Kidney epithelial cell (primary cell): ENCODE measurements around the gene NAA38. TPM values are rescaled to one million over a fixed set of nuclear protein-coding genes. Genes with fewer than 3 reads are reported as not detected.

ENCODE experiments used
- DNase-seq: peaks from one replicate; pipeline ENCODE4 v3.0.0-alpha.2; 2010; ENCODE audit warnings: low read depth
- H3K27me3 ChIP-seq: 2 replicates; pipeline ENCODE4 v1.6.0; 2011; ENCODE audit warnings: low read length; ENCODE audit not compliant: control insufficient read depth, insufficient read depth
- H3K36me3 ChIP-seq: 2 replicates; pipeline ENCODE4 v1.5.1; 2011; ENCODE audit warnings: low read length; ENCODE audit not compliant: control insufficient read depth, insufficient read depth
- H3K4me3 ChIP-seq: 2 replicates; pipeline ENCODE4 v1.5.1; 2011; ENCODE audit warnings: low read depth, mild to moderate bottlenecking, control low read depth, low read length
- total RNA-seq: library from RNA; depleted of rRNA; stranded (reverse); fragments of >200 nt; gene quantifications from 2 replicates; pipeline ENCODE4 v1.2.3, GENCODE V29; 2015
- TF ChIP-seq, protein P1 (sequence below): IDR thresholded peaks from 2 replicates; pipeline ENCODE4 v1.5.1; 2011; ENCODE audit warnings: mild to moderate bottlenecking, moderate library complexity, low read length, control low read depth, inconsistent platforms; ENCODE audit not compliant: insufficient read depth, poor library complexity, severe bottlenecking

NAA38 gene
- total RNA-seq, 1 donor from 2014 or later, result 51.0 TPM

DNA sequence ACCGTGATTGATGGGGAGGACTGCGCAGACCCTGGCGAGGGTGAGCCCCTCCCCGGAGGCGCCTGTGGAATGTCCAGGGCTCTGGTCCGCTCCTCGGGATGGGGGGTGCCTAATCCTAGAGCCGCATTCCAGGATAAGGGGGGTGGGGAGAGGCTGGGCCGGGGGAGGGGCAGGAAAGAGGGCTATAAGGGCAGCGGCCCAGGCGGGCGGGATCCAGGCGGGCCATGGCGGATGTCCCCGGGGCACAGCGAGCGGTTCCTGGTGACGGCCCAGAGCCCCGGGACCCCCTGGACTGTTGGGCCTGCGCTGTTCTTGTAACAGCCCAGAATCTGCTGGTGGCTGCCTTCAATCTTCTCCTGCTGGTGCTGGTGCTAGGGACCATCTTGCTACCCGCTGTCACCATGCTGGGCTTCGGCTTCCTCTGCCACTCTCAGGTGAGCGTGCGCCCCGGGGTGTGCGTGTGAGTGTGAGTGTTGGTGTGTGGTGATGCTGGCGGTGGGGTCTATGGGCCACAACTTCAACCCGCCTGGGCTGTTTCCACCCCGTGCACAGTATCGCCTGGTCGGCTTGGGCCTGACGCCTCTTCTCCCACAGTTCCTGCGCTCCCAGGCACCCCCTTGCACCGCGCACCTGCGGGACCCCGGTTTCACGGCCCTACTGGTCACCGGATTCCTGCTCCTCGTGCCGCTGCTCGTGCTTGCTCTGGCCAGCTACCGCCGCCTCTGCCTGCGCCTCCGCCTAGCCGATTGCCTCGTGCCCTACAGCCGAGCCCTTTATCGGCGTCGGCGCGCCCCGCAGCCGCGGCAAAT lies 2.3 kb downstream of the NAA38 start, which contains the start of gene TMEM88:
Gene TMEM88, plus strand, starts transcription at position 216 of the 809 bp plus-strand sequence. Its CDS starts 9 bp downstream, at position 225.
- peaks cover 4% of the 10 kb centered on the region for H3K36me3 ChIP-seq
- DNase-seq, result no peak
- no peak within 1 kb of the TSS for H3K4me3 ChIP-seq

DNA sequence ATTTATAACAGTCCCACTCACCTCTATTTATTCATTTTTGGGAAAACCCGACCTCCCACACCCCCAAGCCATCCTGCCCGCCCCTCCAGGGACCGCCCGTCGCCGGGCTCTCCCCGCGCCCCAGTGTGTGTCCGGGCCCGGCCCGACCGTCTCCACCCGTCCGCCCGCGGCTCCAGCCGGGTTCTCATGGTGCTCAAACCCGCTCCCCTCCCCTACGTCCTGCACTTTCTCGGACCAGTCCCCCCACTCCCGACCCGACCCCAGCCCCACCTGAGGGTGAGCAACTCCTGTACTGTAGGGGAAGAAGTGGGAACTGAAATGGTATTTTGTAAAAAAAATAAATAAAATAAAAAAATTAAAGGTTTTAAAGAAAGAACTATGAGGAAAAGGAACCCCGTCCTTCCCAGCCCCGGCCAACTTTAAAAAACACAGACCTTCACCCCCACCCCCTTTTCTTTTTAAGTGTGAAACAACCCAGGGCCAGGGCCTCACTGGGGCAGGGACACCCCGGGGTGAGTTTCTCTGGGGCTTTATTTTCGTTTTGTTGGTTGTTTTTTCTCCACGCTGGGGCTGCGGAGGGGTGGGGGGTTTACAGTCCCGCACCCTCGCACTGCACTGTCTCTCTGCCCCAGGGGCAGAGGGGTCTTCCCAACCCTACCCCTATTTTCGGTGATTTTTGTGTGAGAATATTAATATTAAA lies 3.1 kb downstream of the NAA38 start:
- peaks cover 8% of the 10 kb centered on the region for H3K36me3 ChIP-seq
- TF ChIP-seq, protein P1, sequence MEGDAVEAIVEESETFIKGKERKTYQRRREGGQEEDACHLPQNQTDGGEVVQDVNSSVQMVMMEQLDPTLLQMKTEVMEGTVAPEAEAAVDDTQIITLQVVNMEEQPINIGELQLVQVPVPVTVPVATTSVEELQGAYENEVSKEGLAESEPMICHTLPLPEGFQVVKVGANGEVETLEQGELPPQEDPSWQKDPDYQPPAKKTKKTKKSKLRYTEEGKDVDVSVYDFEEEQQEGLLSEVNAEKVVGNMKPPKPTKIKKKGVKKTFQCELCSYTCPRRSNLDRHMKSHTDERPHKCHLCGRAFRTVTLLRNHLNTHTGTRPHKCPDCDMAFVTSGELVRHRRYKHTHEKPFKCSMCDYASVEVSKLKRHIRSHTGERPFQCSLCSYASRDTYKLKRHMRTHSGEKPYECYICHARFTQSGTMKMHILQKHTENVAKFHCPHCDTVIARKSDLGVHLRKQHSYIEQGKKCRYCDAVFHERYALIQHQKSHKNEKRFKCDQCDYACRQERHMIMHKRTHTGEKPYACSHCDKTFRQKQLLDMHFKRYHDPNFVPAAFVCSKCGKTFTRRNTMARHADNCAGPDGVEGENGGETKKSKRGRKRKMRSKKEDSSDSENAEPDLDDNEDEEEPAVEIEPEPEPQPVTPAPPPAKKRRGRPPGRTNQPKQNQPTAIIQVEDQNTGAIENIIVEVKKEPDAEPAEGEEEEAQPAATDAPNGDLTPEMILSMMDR, result no peak
- H3K4me3 ChIP-seq, result no peak overlapping the region
- DNase-seq, result no peak
- H3K27me3 ChIP-seq, result no peaks in the 10 kb centered on the region

More for the DNA sequence above, 2.3 kb downstream of the NAA38 start, which contains the start of gene TMEM88:
- TF ChIP-seq, protein P1, result no peak
- no peaks in the 10 kb centered on the region for H3K27me3 ChIP-seq

DNA sequence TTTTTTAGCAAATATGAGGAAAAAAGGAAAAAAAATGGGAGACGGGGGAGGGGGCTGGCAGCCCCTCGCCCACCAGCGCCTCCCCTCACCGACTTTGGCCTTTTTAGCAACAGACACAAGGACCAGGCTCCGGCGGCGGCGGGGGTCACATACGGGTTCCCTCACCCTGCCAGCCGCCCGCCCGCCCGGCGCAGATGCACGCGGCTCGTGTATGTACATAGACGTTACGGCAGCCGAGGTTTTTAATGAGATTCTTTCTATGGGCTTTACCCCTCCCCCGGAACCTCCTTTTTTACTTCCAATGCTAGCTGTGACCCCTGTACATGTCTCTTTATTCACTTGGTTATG lies 3.7 kb downstream of the NAA38 start:
- Histone ChIP-seq H3K27me3 (no peaks in the 10 kb centered on the region), H3K36me3 (peaks cover 8% of the 10 kb centered on the region), H3K4me3 (no peak overlapping the region)
- no peak for DNase-seq
- TF ChIP-seq, protein P1, result no peak

DNA sequence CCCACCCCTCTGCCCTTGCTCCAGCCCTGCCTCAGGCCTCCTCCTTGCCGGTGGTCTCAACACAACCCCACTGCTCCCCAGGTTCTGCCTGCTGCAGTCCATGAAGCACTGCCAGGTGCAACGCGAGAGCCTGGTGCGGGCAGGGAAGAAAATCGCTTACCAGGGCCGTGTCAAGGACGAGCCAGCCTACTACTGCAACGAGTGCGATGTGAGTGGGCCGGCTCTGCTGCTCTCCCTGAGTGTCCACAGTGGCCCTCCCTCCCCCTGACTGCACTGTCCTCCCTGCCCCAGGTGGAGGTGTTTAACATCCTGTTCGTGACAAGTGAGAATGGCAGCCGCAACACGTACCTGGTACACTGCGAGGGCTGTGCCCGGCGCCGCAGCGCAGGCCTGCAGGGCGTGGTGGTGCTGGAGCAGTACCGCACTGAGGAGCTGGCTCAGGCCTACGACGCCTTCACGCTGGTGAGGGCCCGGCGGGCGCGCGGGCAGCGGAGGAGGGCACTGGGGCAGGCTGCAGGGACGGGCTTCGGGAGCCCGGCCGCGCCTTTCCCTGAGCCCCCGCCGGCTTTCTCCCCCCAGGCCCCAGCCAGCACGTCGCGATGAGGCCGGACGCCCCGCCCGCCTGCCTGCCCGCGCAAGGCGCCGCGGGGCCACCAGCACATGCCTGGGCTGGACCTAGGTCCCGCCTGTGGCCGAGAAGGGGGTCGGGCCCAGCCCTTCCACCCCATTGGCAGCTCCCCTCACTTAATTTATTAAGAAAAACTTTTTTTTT lies 4.3 kb downstream of the NAA38 start:
- no peak for DNase-seq
- Histone ChIP-seq H3K4me3 (no peak overlapping the region), H3K36me3 (peaks cover 8% of the 10 kb centered on the region), H3K27me3 (no peaks in the 10 kb centered on the region)
- TF ChIP-seq, protein P1, result no peak

DNA sequence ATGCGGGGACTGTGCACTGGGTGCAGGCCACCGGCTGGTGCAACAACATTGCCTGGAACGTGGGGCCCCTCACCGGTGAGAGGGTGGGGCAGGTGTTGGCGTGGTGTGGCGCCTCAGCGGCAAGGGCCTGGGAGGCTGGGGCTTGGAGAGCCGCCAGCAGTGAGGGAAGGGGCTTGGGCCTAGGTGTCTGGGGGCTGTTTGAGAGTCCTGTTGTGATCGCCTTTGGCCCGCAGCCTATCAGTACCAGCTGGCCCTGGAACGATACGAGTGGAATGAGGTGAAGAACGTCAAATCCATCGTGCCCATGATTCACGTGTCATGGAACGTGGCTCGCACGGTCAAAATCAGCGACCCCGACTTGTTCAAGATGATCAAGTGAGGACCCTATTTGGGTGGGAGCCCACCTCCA lies 5.1 kb downstream of the NAA38 start:
- DNase-seq, result no peak
- no peaks in the 10 kb centered on the region for H3K27me3 ChIP-seq
- H3K36me3 ChIP-seq, result peaks cover 8% of the 10 kb centered on the region
- TF ChIP-seq, protein P1, result no peak
- no peak overlapping the region for H3K4me3 ChIP-seq
